ENCODE results near the gene DOCK3. TPM values are rescaled to one million over a fixed set of nuclear protein-coding genes. Genes with fewer than 3 reads are reported as not detected.
"Not testable (repeated sequence)": the region's sequence is repeated elsewhere in the genome, so short reads cannot be mapped to it uniquely, and the experiment has no call there.

Gene DOCK3
- total and polyA plus RNA-seq, 9 donors: 0.04 to 0.71 (median 0.27) TPM; not detected in 1

DNA sequence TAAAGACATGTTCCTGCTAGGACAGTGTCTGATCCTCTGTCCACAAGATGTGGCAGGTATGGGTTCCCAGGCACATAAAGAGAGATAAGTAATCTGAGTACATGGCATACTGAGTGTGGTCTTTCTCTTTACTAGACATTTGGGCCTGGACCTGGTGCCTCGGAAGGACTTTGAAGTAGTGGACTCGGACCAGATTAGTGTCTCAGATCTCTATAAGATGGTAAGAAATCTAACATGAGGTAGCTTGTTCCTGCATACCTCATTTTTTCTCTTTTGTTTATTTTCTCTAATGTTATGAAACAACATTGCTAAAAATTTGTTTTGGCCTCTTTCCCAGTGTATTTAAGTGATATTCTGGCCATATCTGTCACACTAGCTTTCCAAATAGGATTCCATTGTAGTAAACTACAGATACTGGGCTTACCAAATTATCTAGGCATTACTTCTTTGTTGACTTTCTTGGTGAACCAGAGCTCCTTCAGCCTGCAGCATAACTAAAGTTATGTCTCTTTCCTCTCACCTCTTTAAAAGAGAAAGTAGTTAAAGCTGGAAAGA is 400.6 kb downstream of the DOCK3 start:
- Histone ChIP-seq H3K9me3 (no peaks in the 10 kb centered on the region), H3K27ac (no peak overlapping the region), H3K27me3 (no peaks in the 10 kb centered on the region), H3K36me3 (no peaks in the 10 kb centered on the region), H3K4me3 (no peak overlapping the region), H3K4me1 (ENCODE audit: insufficient read depth) (no peaks in the 10 kb centered on the region)
- TF ChIP-seq, protein P1, sequence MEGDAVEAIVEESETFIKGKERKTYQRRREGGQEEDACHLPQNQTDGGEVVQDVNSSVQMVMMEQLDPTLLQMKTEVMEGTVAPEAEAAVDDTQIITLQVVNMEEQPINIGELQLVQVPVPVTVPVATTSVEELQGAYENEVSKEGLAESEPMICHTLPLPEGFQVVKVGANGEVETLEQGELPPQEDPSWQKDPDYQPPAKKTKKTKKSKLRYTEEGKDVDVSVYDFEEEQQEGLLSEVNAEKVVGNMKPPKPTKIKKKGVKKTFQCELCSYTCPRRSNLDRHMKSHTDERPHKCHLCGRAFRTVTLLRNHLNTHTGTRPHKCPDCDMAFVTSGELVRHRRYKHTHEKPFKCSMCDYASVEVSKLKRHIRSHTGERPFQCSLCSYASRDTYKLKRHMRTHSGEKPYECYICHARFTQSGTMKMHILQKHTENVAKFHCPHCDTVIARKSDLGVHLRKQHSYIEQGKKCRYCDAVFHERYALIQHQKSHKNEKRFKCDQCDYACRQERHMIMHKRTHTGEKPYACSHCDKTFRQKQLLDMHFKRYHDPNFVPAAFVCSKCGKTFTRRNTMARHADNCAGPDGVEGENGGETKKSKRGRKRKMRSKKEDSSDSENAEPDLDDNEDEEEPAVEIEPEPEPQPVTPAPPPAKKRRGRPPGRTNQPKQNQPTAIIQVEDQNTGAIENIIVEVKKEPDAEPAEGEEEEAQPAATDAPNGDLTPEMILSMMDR (IDR thresholded peaks at IDR 0.05): no peak
- TF ChIP-seq EP300 (IDR thresholded peaks at IDR 0.05) (no peak), POLR2A (IDR thresholded peaks at IDR 0.05) (no peak)
- 34 to 71% (median 52%) methylated on average over 2 of the region's 2 CpGs for WGBS, 3 donors
- intact Hi-C loops (cut with DNase I): no loop called here
- DNase-seq: no peak

DNA sequence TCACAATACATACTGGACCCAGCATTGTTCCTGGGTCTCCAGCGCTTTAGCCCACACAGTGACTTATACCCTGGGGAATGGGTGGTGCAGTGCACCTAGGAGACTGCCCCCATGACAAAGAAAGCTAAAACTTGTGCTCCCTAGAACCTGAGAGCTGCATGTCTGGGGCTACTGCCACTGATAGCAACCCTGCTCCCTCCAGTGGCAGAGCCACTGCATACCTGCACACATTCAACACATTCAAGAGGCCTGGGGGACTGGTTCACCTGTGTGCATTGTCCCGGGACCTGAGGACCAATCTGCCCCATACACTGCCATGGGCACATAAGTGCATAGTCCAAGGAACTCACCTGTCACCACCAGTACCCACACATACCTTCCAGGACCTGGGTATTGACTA is 407.6 kb downstream of the DOCK3 start:
- no peak overlapping the region for H3K4me3 ChIP-seq
- 74 to 79% (median 76%) methylated on average over 2 of the region's 2 CpGs for WGBS, 3 donors
- no peaks in the 10 kb centered on the region for H3K4me1 ChIP-seq (ENCODE audit: insufficient read depth)
- no peak for DNase-seq
- H3K36me3 ChIP-seq: no peaks in the 10 kb centered on the region
- no peaks in the 10 kb centered on the region for H3K27me3 ChIP-seq
- intact Hi-C loops (cut with DNase I): no loop called here
- H3K9me3 ChIP-seq: no peaks in the 10 kb centered on the region
- TF ChIP-seq, protein P1 (IDR thresholded peaks at IDR 0.05): no peak
- TF ChIP-seq EP300 (IDR thresholded peaks at IDR 0.05): no peak
- H3K27ac ChIP-seq: no peak overlapping the region

DNA sequence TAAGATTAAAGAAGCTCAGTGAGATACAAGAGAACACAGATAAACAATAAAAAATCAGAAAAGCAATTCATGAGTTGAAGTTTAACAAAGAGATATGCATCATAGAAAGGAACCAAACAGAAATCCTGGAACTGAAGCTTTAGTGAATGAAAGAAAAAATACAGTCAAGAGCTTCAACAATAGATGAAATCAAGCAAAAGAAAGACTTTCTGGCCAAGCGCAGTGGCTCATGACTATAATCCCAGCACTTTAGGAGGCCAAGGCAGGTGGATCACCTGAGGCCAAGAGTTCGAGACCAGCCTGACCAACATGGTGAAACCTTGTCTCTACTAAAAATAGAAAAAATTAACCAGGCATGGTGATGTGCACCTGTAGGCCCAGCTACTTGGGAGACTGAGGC is 408.8 kb downstream of the DOCK3 start:
- intact Hi-C loops (cut with DNase I): no loop called here
- TF ChIP-seq EP300 (IDR thresholded peaks at IDR 0.05) (no peak), POLR2A (IDR thresholded peaks at IDR 0.05) (no peak)
- TF ChIP-seq, protein P1 (IDR thresholded peaks at IDR 0.05): no peak
- 92 to 93% (median 93%) methylated on average over 2 of the region's 2 CpGs for WGBS, 3 donors
- Histone ChIP-seq H3K4me3 (no peak overlapping the region), H3K9me3 (no peaks in the 10 kb centered on the region), H3K27me3 (no peaks in the 10 kb centered on the region), H3K4me1 (ENCODE audit: insufficient read depth) (no peaks in the 10 kb centered on the region), H3K36me3 (no peaks in the 10 kb centered on the region), H3K27ac (no peak overlapping the region)
- no peak for DNase-seq

DNA sequence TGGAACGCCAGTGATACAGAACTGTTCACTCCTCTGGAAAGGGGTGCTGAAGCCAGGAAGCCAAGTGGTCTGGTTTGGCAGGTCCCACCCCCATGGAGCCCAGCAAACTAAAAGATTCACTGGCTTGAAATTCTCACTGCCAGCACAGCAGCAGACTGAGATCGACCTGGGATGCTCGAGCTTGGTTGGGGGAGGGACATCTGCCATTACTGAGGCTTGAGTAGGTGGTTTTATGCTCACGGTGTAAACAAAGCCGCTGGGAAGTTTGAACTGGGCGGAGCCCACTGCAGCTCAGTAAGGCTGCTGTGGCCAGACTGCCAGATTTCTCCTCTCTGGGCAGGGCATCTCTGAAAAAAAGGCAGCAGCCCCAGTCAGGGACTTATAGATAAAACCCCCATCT is 417.4 kb downstream of the DOCK3 start:
- H3K36me3 ChIP-seq; H3K27ac ChIP-seq; H3K4me3 ChIP-seq; intact Hi-C loops (cut with DNase I); H3K27me3 ChIP-seq; H3K9me3 ChIP-seq; H3K4me1 ChIP-seq (ENCODE audit: insufficient read depth); DNase-seq: not testable (repeated sequence)
- WGBS, 3 donors: 32 to 55% (median 46%) methylated on average over 6 of the region's 6 CpGs

DNA sequence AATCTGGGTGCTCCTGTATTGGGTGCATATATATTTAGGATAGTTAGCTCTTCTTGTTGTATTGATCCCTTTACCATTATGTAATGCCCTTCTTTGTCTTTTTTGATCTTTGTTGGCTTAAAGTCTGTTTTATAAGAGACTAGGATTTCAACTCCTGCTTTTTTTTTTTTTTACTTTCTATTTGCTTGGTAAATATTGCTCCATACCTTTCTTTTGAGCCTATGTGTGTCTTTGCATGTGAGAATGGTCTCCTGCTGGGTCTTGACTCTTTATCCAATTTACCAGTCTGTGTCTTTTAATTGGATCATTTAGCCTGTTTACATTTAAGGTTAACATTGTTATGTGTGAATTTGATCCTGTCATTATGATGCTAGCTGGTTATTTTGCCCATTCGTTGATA is 420.1 kb downstream of the DOCK3 start:
- H3K4me1 ChIP-seq (ENCODE audit: insufficient read depth); H3K9me3 ChIP-seq; DNase-seq; H3K36me3 ChIP-seq; H3K4me3 ChIP-seq; H3K27me3 ChIP-seq; intact Hi-C loops (cut with DNase I); H3K27ac ChIP-seq: not testable (repeated sequence)
- 36 to 40% (median 40%) methylated on average over 1 of the region's 1 CpG for WGBS, 3 donors

All from ovary (tissue), 9 donors.